Stimulated activated CD4-positive, alpha-beta T cell treated with anti-CD3 and anti-CD28 coated beads, Interleukin-15, amount 100 ng/mL, for 1 hour (primary cell): ENCODE data around the gene TTLL10.

Experiments
- DNase-seq, 2 donors: peaks; one replicate each; pipeline ENCODE4 v3.0.0-alpha.2; 2020; ENCODE audit warnings: low read depth in 1 of 2, low spot score in 1 of 2

Gene TTLL10

GRCh38 chr1:1245178-1245816, 71.6 kb downstream of the TTLL10 start:
- no peak for DNase-seq

DNA sequence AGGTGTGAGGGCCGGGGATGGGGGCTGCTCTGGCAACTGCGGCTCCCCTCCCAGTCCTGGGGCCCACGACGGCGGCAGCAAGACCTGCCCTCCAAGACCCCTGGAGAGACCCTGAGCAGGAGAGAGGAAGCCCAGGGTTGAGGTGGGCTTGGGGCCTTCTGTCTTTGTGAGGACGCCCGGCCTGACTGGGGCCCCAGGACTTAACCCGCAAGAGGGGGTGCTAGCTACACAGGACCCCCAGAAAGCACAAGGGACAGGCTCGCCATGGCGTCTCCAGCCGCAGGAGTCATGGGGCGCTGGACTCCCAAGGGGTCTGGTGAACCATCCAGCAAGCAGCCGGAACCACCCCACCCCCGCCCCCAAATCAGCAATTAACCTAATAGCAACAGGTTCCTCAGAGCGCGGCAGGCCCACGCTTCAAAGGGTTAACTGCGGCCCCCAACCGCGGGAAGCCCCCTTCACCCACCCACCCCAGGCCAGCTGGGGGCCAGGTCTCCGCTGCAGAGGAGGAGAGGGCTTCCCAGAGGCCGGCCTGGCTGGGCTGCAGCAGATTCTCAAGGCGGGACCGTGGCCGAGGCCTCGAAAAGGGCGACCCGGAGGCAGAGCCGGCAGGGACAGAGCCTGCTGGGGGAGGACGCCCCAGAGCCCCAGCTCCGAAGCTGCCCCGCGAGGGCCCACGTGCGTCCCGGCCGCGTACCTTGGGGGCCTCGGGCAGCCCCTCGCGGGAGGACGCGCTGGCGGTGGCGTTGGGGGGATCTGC, 72.3 kb downstream of the TTLL10 start:
- DNase-seq: no peak

DNA sequence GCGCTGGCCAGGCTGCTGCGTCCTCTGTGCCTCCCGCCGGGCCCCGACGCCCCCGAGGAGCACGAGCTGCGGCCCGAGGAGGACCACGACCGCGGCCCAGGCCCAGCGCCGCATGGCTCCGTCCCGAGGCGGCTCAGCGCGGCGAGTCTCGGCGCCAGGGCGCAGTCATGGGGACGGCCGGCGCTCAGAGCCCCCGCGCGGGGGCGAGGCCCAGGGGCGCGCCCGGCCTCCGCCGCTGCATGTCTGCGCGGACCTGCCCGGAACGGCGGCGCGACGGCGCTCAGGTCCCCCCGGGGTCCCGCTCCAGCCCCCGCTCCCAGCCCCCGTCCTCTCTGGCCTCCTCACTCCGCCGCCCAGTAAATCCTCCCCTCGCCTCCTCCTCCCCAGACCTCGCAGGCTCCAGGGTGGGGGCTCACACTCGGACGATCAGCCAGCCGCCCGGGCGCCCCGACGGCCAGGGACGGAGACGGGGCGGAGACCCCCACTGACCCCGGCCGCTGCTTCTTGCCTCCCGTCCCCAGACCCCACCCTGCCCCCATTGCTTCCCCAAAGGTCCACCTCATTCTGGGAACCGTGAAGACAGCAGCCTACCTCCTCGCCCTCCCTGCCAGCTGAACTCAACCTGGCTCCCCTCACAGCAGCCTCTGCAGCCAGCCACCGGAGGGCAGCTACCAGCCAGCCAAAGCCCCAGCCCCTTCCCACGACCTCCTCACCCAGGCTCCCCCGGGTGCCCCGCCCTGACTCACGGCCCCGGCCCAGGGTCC, 73.1 kb downstream of the TTLL10 start, which contains the start of gene C1QTNF12:
TSS of gene C1QTNF12 (minus strand) at position 146 of the 764 bp plus-strand sequence. CDS start at position 114, 32 bp downstream.
- no peak for DNase-seq

DNA sequence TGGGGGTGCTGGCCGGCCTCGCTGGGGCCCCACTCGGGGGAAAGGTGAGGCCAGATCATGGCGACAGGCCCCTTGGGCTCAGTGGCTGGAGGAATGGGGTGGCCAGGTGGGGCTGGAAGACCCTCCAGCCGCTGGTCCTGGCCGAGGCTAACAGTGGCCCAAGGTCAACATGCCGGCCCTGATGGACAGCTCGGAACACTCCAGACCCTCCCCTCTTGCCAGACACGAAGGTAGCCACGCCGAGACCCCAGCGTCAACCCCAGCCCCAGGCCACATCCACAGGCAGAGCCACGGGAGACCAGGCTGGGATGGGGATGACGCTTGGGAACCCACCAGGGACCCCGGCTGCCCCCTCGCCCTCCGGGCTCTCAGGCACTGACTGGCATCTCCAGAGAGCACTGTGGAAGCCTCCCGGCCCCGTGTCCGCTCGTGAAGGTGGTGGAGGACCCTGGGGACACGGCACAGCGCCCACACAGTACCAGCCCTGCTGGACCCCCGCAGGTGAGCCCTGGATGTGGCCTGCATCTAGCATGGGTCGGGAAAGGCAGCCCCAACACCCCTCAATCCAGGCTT, 73.7 kb downstream of the TTLL10 start:
- no peak for DNase-seq
